Endothelial cell of umbilical vein (primary cell): Measurements from ENCODE around the gene ZFP57.

ENCODE experiments used
- EZH2 ChIP-seq: IDR thresholded peaks from 2 replicates; pipeline ENCODE4 v1.6.1; 2012; ENCODE audit warnings: borderline replicate concordance, low read depth, mild to moderate bottlenecking, moderate library complexity, low read length, inconsistent platforms; ENCODE audit not compliant: severe bottlenecking
- JUN ChIP-seq: IDR thresholded peaks from 2 replicates; pipeline ENCODE4 v1.6.1; 2011; ENCODE audit warnings: borderline replicate concordance, low read depth; ENCODE audit not compliant: insufficient read length, insufficient read depth
- POLR2AphosphoS5 ChIP-seq: IDR thresholded peaks from 2 replicates; pipeline ENCODE4 v1.6.1; 2012; ENCODE audit warnings: low read depth, mild to moderate bottlenecking, control low read depth, low read length, moderate library complexity; ENCODE audit not compliant: insufficient read depth
- TF ChIP-seq, protein P1 (sequence below), 2 donors: IDR thresholded peaks; 1 replicate in 1 of 2; 2 replicates in 1 of 2; pipeline ENCODE4 v1.5.1; 2011; ENCODE audit warnings: low read length in 2 of 2, mild to moderate bottlenecking in 2 of 2, moderate library complexity in 2 of 2, control low read depth in 1 of 2, inconsistent platforms in 1 of 2, low read depth in 1 of 2; ENCODE audit not compliant: insufficient read depth in 1 of 2; ENCODE audit errors: extremely low read depth in 1 of 2

DNA sequence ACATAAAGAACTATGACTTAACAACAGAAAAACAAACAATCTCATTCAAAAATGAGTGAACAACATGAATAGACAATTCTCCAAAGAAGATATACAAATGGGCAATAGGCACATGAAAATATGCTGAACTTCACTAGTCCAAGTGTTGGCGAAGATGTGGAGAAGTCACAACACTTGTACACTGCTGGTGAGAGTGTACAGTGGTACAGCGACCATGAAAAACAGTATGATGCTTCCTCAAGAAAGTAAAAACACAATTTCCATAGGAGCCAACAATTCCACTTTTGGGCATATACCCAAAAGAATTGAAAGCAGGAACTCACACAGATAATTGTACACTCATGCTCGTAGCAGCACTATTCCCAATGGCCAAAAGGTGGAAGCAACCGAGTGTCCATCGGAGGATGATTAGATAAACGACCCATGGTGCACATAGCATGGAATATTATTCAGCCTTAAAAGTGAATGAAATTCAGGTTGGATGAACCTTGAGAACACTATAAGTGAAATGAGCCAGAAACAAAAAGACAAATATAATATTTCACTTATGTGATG lies 48.9 kb upstream of the ZFP57 start:
- TF ChIP-seq JUN (no peak), POLR2AphosphoS5 (no peak), EZH2 (no peak)
- TF ChIP-seq, protein P1, sequence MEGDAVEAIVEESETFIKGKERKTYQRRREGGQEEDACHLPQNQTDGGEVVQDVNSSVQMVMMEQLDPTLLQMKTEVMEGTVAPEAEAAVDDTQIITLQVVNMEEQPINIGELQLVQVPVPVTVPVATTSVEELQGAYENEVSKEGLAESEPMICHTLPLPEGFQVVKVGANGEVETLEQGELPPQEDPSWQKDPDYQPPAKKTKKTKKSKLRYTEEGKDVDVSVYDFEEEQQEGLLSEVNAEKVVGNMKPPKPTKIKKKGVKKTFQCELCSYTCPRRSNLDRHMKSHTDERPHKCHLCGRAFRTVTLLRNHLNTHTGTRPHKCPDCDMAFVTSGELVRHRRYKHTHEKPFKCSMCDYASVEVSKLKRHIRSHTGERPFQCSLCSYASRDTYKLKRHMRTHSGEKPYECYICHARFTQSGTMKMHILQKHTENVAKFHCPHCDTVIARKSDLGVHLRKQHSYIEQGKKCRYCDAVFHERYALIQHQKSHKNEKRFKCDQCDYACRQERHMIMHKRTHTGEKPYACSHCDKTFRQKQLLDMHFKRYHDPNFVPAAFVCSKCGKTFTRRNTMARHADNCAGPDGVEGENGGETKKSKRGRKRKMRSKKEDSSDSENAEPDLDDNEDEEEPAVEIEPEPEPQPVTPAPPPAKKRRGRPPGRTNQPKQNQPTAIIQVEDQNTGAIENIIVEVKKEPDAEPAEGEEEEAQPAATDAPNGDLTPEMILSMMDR (IDR thresholded peaks at IDR 0.05; ENCODE audit: extremely low read depth in 1 of 2, insufficient read depth in 1 of 2, low read depth in 1 of 2, low read length in 2 of 2), result no peak
